Activated CD4-positive, alpha-beta memory T cell treated with anti-CD3 and anti-CD28 coated beads for 36 hours (primary cell): ENCODE results near the gene GSTCD. TPM values are rescaled to one million over a fixed set of nuclear protein-coding genes. Genes with fewer than 3 reads are reported as not detected.

Experiments
- CTCF ChIA-PET: fragments of 350-600 bp; sonication (Branson Sonifier 250); formaldehyde crosslinking; loops from one replicate; lab custom pipeline; 2021; ENCODE audit warnings: antibody characterized with exemption, inconsistent platforms; lab: Charles Lee
- POLR2A ChIA-PET: fragments of 350-600 bp; sonication (Branson Sonifier 250); formaldehyde crosslinking; loops from one replicate; lab custom pipeline; 2021; ENCODE audit warnings: antibody characterized with exemption; lab: Charles Lee
- DNase-seq: peaks from one replicate; pipeline ENCODE4 v3.0.0-alpha.2; 2020
- H3K27ac Mint-ChIP-seq: one replicate; pipeline ENCODE4 v1.8.0; 2021; ENCODE audit warnings: mixed read lengths
- H3K27me3 Mint-ChIP-seq: one replicate; pipeline ENCODE4 v1.8.0; 2021; ENCODE audit warnings: mixed read lengths
- H3K36me3 Mint-ChIP-seq: one replicate; pipeline ENCODE4 v1.8.0; 2021; ENCODE audit warnings: mixed read lengths
- H3K4me1 Mint-ChIP-seq: one replicate; pipeline ENCODE4 v1.8.0; 2021; ENCODE audit warnings: low read depth, mixed read lengths
- H3K4me3 Mint-ChIP-seq: one replicate; pipeline ENCODE4 v1.8.0; 2021; ENCODE audit warnings: mild to moderate bottlenecking, mixed read lengths
- H3K9me3 Mint-ChIP-seq: one replicate; pipeline ENCODE4 v1.8.0; 2021; ENCODE audit warnings: mixed read lengths
- intact Hi-C: fragments of 100-400 bp; cut with micrococcal nuclease; formaldehyde crosslinking; loops from one replicate; pipeline ENCODE4 v1.15.1; 2023
- total RNA-seq, 2 experiments: library from RNA; stranded (reverse); gene quantifications; one replicate each; pipeline ENCODE4 v1.2.3, GENCODE V29; 2021

The GSTCD gene
- total RNA-seq, 2 experiments from 2014 or later: 15.2 to 16.7 TPM

GRCh38 chr4:105870963-105871362 lies 162.4 kb downstream of the GSTCD start:
- ChIA-PET POLR2A (no interaction called here), CTCF (no interaction called here)
- Mint-ChIP-seq H3K27ac (no peak overlapping the region), H3K27me3 (no peaks in the 10 kb centered on the region), H3K4me1 (no peaks in the 10 kb centered on the region), H3K9me3 (no peaks in the 10 kb centered on the region), H3K36me3 (no peaks in the 10 kb centered on the region), H3K4me3 (no peak overlapping the region)
- no peak for DNase-seq
- intact Hi-C loops: no loop called here

DNA sequence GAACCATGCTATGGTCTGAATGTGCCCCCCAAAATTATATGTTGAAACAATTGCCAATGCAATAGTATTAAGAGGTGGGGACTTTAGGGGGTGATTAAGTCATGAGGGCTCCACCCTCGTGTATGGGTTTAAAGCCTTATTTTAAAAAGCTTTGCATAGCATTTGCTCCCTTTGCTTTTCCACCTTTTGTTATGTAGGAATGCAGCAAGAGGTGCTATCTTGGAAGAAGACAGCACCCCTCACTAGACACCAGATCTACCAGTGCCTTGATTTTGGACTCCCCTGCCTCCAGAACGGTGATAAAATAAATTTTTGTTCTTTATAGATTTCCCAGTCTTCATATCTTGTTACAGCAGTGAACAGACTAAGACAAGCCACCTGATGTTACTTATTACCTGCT lies 163.4 kb downstream of the GSTCD start:
- ChIA-PET CTCF (no interaction called here), POLR2A (no interaction called here)
- DNase-seq: no peak
- Mint-ChIP-seq H3K27ac (no peak overlapping the region), H3K27me3 (no peaks in the 10 kb centered on the region), H3K4me1 (no peaks in the 10 kb centered on the region), H3K36me3 (no peaks in the 10 kb centered on the region), H3K4me3 (no peak overlapping the region), H3K9me3 (no peaks in the 10 kb centered on the region)
- intact Hi-C loops: no loop called here

GRCh38 chr4:105875233-105875632 lies 166.6 kb downstream of the GSTCD start:
- H3K9me3 Mint-ChIP-seq: no peaks in the 10 kb centered on the region
- intact Hi-C loops: no loop called here
- no peaks in the 10 kb centered on the region for H3K36me3 Mint-ChIP-seq
- ChIA-PET POLR2A (no interaction called here), CTCF (no interaction called here)
- no peak overlapping the region for H3K27ac Mint-ChIP-seq
- no peak overlapping the region for H3K4me3 Mint-ChIP-seq
- no peaks in the 10 kb centered on the region for H3K27me3 Mint-ChIP-seq
- DNase-seq: no peak
- no peaks in the 10 kb centered on the region for H3K4me1 Mint-ChIP-seq

- POLR2A ChIA-PET: no interaction called here
- Mint-ChIP-seq H3K9me3 (no peaks in the 10 kb centered on the region), H3K27me3 (peaks cover 2% of the 10 kb centered on the region), H3K4me1 (no peaks in the 10 kb centered on the region), H3K27ac (no peak overlapping the region), H3K36me3 (no peaks in the 10 kb centered on the region), H3K4me3 (no peak overlapping the region)
- no peak for DNase-seq
- intact Hi-C loops: no loop called here
- CTCF ChIA-PET: no interaction called here
Observed at GRCh38 chr4:105878668-105879067, 170.1 kb downstream of the GSTCD start.

GRCh38 chr4:105887508-105887907 lies 178.9 kb downstream of the GSTCD start:
- DNase-seq: no peak
- H3K27ac Mint-ChIP-seq: no peak overlapping the region
- peaks cover 5% of the 10 kb centered on the region for H3K9me3 Mint-ChIP-seq
- CTCF ChIA-PET: no interaction called here
- intact Hi-C loops: no loop called here
- H3K4me3 Mint-ChIP-seq: no peak overlapping the region
- peaks cover 6% of the 10 kb centered on the region for H3K27me3 Mint-ChIP-seq
- no peaks in the 10 kb centered on the region for H3K36me3 Mint-ChIP-seq
- no peaks in the 10 kb centered on the region for H3K4me1 Mint-ChIP-seq
- POLR2A ChIA-PET: no interaction called here

GRCh38 chr4:105894660-105895582 lies 186.3 kb downstream of the GSTCD start, which contains the start of gene NPNT:
NPNT (plus strand) TSS chr4:105895471; CDS start chr4:105895653, 182 bp downstream.
- Mint-ChIP-seq H3K27me3 (peaks cover 59% of the 10 kb centered on the region), H3K36me3 (no peaks in the 10 kb centered on the region), H3K4me1 (peaks cover 4% of the 10 kb centered on the region), H3K4me3 (peak within 1 kb of the TSS; percentile 46), H3K9me3 (no peaks in the 10 kb centered on the region), H3K27ac (no peak within 1 kb of the TSS)
- no peak for DNase-seq
- POLR2A ChIA-PET: no interaction called here
- intact Hi-C loops: no loop called here
- CTCF ChIA-PET: no interaction called here

DNA sequence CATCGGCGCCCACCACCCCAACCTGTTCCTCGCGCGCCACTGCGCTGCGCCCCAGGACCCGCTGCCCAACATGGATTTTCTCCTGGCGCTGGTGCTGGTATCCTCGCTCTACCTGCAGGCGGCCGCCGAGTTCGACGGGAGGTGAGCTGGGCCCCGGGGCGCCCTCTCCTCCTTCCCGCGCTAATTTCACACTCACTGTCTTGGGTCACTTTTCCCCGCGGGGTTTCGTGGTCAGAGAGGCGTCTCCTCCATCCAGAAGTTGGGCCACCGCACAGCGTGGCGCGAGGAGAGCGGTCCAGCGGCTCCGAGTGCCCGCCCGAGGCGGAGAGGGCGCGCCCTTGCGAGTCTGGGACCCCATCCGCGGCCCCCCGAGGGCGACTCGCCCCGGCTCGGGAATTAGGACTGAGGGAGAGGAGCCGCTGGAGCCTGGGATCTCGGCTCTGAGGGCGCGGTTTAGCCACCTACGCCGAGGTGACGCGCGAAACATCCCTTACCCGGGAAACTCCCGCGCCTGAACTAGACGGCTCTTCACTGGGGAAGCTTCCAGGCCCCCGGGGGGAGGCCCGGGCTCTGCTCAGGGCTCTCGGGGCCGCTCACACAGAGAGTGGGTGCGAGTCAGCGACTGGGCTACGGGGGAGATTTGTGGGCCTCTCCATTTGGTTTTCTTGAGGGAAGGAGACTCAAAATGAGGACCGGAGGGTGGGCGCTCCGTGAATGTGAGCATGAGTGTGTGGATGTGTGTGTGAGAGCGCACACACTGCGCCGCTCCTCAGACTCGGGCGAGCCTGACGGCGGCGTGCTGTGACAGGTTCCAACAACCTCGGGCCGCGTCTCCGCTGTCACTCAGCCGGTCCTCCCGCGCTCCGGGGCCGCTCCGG lies 187.2 kb downstream of the GSTCD start:
- Mint-ChIP-seq H3K36me3 (no peaks in the 10 kb centered on the region), H3K27ac (no peak overlapping the region), H3K4me1 (peaks cover 4% of the 10 kb centered on the region), H3K4me3 (peak overlapping the region; percentile 46), H3K9me3 (no peaks in the 10 kb centered on the region), H3K27me3 (peaks cover 59% of the 10 kb centered on the region)
- peak; percentile 20 for DNase-seq
- ChIA-PET POLR2A (no interaction called here), CTCF (no interaction called here)
- intact Hi-C loops: no loop called here

DNA sequence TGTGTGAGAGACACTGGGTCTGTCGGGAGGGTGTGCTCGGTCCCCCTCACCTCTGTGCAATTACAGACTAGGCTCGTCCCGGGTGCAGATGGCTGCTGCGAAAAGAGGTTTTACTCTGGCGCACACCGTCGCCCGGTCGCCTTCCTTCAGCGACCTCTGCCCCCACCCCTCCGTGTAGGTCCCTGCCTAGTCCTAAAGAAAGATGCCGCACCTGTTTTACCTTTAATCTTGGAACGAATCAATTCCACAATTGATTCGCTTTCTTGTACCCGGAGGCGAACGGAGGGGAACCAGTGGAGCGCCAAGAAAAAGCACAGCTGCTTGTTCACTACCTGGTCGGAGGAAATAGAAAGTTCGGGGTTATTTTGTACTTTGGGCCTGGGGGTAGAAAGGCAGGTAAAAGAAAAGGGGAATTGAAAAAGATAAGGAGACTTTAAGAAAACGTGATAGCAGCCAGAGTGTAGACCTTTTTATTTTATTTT lies 187.9 kb downstream of the GSTCD start:
- Mint-ChIP-seq H3K36me3 (no peaks in the 10 kb centered on the region), H3K4me1 (peaks cover 4% of the 10 kb centered on the region), H3K27me3 (peaks cover 58% of the 10 kb centered on the region), H3K27ac (no peak overlapping the region), H3K4me3 (peak overlapping the region; percentile 46), H3K9me3 (no peaks in the 10 kb centered on the region)
- ChIA-PET POLR2A (no interaction called here), CTCF (no interaction called here)
- no peak for DNase-seq
- intact Hi-C loops: no loop called here

Other genes starting within 250 kb of the GSTCD start
- gene PPA2, start 234.7 kb upstream of the GSTCD start, total RNA-seq: 100 to 1,000 TPM; 113 to 123 TPM
- gene ARHGEF38, start 156.2 kb upstream of the GSTCD start, total RNA-seq: not detected
- 10 to 100 TPM; 19.6 to 22.7 TPM for gene INTS12, start 95 bp upstream of the GSTCD start, total RNA-seq
- not detected for gene NPNT, start 186.7 kb downstream of the GSTCD start, total RNA-seq